Fibroblast of mammary gland (primary cell): Measurements from ENCODE around the gene ENTPD8.

ENCODE experiments used
- DNase-seq: peaks from one replicate; pipeline ENCODE4 v3.0.0-alpha.2; 2010; ENCODE audit warnings: low read depth
- H3K4me3 ChIP-seq: 2 replicates; pipeline ENCODE4 v1.5.1; 2011; ENCODE audit warnings: low read depth, mild to moderate bottlenecking, low read length, moderate library complexity; ENCODE audit not compliant: control insufficient read depth
- TF ChIP-seq, protein P1 (sequence below): conservative IDR thresholded peaks from 2 replicates; pipeline ENCODE4 v1.5.1; 2011; ENCODE audit warnings: low read depth, low read length, inconsistent platforms; ENCODE audit not compliant: control insufficient read depth, insufficient read depth

ENTPD8 gene

GRCh38 chr9:137429974-137430722 is 11.0 kb downstream of the ENTPD8 start:
- DNase-seq: no peak
- TF ChIP-seq, protein P1, sequence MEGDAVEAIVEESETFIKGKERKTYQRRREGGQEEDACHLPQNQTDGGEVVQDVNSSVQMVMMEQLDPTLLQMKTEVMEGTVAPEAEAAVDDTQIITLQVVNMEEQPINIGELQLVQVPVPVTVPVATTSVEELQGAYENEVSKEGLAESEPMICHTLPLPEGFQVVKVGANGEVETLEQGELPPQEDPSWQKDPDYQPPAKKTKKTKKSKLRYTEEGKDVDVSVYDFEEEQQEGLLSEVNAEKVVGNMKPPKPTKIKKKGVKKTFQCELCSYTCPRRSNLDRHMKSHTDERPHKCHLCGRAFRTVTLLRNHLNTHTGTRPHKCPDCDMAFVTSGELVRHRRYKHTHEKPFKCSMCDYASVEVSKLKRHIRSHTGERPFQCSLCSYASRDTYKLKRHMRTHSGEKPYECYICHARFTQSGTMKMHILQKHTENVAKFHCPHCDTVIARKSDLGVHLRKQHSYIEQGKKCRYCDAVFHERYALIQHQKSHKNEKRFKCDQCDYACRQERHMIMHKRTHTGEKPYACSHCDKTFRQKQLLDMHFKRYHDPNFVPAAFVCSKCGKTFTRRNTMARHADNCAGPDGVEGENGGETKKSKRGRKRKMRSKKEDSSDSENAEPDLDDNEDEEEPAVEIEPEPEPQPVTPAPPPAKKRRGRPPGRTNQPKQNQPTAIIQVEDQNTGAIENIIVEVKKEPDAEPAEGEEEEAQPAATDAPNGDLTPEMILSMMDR: no peak
- no peak overlapping the region for H3K4me3 ChIP-seq

- no peak overlapping the region for H3K4me3 ChIP-seq
- no peak for DNase-seq
- TF ChIP-seq, protein P1: no peak
These were observed 11.6 kb downstream of the ENTPD8 start for GRCh38 chr9:137429546-137429890.

DNA sequence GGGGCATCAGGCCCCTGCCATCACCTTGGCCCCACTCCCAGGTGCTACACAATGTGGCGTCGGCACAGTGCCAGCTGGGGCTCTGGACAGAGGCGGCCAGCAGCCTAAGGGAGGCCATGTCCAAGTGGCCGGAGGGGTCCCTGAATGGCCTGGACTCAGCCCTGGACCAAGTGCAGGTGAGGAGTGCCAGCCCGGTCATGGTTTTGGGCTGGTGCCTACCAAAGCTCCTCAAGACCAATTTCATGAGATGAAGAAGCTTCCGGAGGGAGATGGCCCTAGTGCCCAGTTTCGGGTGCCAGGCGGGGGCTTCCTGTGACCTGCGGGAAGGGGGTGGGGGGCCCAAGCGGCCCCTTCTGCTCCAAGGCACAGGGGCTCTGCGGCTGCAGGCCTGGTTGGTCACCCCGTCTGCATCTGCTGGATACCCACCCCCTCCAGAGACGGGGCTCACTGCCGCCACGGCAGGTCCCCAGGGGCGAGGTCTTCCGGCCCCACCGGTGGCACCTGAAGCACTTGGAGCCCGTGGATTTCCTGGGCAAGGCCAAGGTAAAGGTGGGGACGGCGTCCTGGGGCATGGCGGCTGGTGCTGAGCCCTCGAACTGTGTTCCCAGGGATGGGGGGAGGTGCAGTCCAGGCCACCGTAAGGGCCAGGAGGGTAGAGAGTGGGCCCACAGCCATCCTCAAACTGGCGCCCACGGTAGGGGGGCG is 12.2 kb downstream of the ENTPD8 start:
- TF ChIP-seq, protein P1: no peak
- H3K4me3 ChIP-seq: no peak overlapping the region
- DNase-seq: no peak

DNA sequence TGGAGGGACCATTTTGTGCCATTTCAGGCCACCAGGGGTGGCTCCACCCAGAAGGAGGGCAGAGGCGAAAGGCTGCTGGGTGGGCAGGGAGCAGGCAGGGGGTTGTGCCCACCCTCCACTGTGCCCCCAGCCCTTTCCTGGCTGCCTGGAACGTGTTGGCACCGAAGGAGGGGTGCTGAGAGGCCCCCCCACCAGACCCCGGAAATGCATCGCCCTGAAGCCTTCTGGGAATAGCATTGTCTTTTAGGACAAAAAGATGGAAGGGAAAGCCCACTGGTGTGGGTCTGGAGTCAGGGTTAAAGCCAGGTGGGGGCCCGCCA is 12.9 kb downstream of the ENTPD8 start:
- no peak overlapping the region for H3K4me3 ChIP-seq
- TF ChIP-seq, protein P1: no peak

DNA sequence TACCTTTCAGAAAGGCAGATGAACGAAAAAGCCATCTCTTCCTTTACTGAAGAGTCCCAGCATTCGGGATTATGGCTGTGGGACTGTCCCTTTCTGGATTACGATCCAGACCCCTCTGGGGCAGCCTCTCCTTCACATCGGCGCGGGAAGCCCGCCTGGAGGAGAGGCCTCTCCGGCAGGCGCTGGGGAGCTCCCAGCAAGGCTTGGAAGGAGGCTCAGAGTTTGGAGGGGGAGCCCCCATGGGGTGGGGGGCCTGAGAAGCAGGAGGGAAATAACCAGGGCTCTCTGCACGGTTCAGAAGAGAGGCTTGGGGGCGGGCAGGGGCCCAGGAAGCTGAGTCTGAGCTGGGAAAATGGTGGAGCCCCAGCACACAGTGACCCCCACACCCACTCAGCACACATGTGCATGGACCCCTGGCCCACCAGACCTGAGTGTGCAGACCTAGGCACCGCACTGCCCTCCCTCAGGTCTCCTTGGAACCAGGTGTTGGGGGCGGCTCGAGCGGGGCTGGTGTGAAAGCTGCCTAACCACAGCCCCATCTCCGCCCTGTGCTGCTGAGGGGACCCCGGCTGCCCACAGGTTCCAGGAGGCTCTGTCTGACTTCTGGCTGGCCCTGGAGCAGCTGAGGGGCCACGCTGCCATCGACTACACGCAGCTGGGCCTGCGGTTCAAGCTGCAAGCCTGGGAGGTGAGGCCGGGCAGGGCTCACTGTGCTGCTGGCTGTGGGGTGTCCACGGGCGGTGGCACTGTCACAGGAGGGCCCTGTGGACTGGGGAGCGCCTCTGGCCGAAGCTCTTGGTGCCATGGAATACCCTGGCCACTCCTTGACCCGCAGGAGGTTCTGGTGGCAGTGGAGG is 13.5 kb downstream of the ENTPD8 start:
- TF ChIP-seq, protein P1: no peak
- H3K4me3 ChIP-seq: no peak overlapping the region
- no peak for DNase-seq

More for the DNA sequence above, 12.9 kb downstream of the ENTPD8 start:
- DNase-seq: no peak

GRCh38 chr9:137426018-137426681 is 15.0 kb downstream of the ENTPD8 start:
- TF ChIP-seq, protein P1: no peak
- H3K4me3 ChIP-seq: no peak overlapping the region
- no peak for DNase-seq
